ENCODE measurements around the gene OSBPL3. TPM values are rescaled to one million over a fixed set of nuclear protein-coding genes. Genes with fewer than 3 reads are reported as not detected.

The OSBPL3 gene
- total and polyA plus RNA-seq, 10 donors, result 10.3 to 33.9 (median 26.8) TPM

GRCh38 chr7:24942226-24942625, 37.8 kb downstream of the OSBPL3 start:
- Histone ChIP-seq H3K27me3 (replicated peaks in 1 of 7) (no peaks in the 10 kb centered on the region), H3K4me3 (no peak overlapping the region), H3K9me3 (no peaks in the 10 kb centered on the region), H3K4me1 (peaks cover 0 to 12% (median 3%) of the 10 kb centered on the region in 6 donors), H3K27ac (no peak overlapping the region), H3K36me3 (no peaks in the 10 kb centered on the region)
- TF ChIP-seq, protein P1, sequence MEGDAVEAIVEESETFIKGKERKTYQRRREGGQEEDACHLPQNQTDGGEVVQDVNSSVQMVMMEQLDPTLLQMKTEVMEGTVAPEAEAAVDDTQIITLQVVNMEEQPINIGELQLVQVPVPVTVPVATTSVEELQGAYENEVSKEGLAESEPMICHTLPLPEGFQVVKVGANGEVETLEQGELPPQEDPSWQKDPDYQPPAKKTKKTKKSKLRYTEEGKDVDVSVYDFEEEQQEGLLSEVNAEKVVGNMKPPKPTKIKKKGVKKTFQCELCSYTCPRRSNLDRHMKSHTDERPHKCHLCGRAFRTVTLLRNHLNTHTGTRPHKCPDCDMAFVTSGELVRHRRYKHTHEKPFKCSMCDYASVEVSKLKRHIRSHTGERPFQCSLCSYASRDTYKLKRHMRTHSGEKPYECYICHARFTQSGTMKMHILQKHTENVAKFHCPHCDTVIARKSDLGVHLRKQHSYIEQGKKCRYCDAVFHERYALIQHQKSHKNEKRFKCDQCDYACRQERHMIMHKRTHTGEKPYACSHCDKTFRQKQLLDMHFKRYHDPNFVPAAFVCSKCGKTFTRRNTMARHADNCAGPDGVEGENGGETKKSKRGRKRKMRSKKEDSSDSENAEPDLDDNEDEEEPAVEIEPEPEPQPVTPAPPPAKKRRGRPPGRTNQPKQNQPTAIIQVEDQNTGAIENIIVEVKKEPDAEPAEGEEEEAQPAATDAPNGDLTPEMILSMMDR (IDR thresholded peaks at IDR 0.05 in 8 of 11, conservative IDR thresholded peaks at IDR 0.05 in 3 of 11), result no peak
- TF ChIP-seq POLR2AphosphoS5 (IDR thresholded peaks at IDR 0.05) (no peak), POLR2A (IDR thresholded peaks at IDR 0.05) (no peak)
- WGBS, 5 donors, result 91 to 96% (median 93%) methylated on average over 5 of the region's 5 CpGs
- intact Hi-C loops (cut with DNase I; ENCODE audit: low total_unique reads), result no loop called here
- DNase-seq, result no peak

DNA sequence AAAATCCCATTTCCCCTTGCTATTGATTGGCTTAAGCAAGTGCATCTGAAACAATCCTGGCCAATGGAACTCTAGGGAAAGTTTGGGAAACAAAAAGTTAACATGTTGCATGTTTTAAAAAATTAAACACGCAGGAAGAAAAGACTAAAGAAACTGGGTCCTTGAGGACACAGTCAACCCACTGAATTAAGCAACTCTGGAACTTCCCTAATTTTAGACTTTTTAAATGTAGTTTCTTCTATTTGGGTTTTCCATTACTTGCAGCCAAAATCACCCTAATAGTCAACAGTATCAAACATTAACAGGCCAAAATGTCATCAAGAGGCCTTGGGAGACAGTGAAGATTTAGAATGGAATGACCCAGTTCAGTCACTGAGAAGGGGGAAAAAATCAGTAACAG, 40.6 kb downstream of the OSBPL3 start:
- Histone ChIP-seq H3K4me1 (peaks cover 0 to 19% (median 9%) of the 10 kb centered on the region in 6 donors), H3K4me3 (no peak overlapping the region), H3K9me3 (no peaks in the 10 kb centered on the region), H3K36me3 (no peaks in the 10 kb centered on the region), H3K27ac (no peak overlapping the region), H3K27me3 (replicated peaks in 1 of 7) (no peaks in the 10 kb centered on the region)
- 27 to 67% (median 38%) methylated on average over 1 of the region's 1 CpG for WGBS, 5 donors
- DNase-seq, result no peak
- TF ChIP-seq POLR2AphosphoS5 (IDR thresholded peaks at IDR 0.05), result no peak
- TF ChIP-seq, protein P1 (IDR thresholded peaks at IDR 0.05 in 8 of 11, conservative IDR thresholded peaks at IDR 0.05 in 3 of 11), result no peak
- no peak for TF ChIP-seq POLR2A (IDR thresholded peaks at IDR 0.05)
- intact Hi-C loops (cut with DNase I; ENCODE audit: low total_unique reads), result no loop called here

- Histone ChIP-seq H3K4me3 (no peak overlapping the region), H3K27me3 (replicated peaks in 1 of 7) (no peaks in the 10 kb centered on the region), H3K27ac (peak overlapping the region in 1 of 8 donors; percentile 31), H3K9me3 (no peaks in the 10 kb centered on the region), H3K36me3 (peaks cover 0 to 2% (median 0%) of the 10 kb centered on the region in 6 donors), H3K4me1 (peaks cover 0 to 32% (median 15%) of the 10 kb centered on the region in 6 donors)
- intact Hi-C loops (cut with DNase I; ENCODE audit: low total_unique reads), result no loop called here
- DNase-seq, result no peak
- 69 to 79% (median 72%) methylated on average over 3 of the region's 3 CpGs for WGBS, 5 donors
- TF ChIP-seq, protein P1 (IDR thresholded peaks at IDR 0.05 in 8 of 11, conservative IDR thresholded peaks at IDR 0.05 in 3 of 11), result no peak
- TF ChIP-seq POLR2AphosphoS5 (IDR thresholded peaks at IDR 0.05), result no peak
- no peak for TF ChIP-seq POLR2A (IDR thresholded peaks at IDR 0.05)
Observed at GRCh38 chr7:24936121-24936824, 43.7 kb downstream of the OSBPL3 start.

GRCh38 chr7:24933298-24933697, 46.7 kb downstream of the OSBPL3 start:
- Histone ChIP-seq H3K27me3 (replicated peaks in 1 of 7) (no peaks in the 10 kb centered on the region), H3K9me3 (no peaks in the 10 kb centered on the region), H3K4me1 (peaks cover 0 to 22% (median 11%) of the 10 kb centered on the region in 6 donors), H3K27ac (no peak overlapping the region), H3K4me3 (no peak overlapping the region), H3K36me3 (peaks cover 0 to 5% (median 0%) of the 10 kb centered on the region in 6 donors)
- TF ChIP-seq POLR2AphosphoS5 (IDR thresholded peaks at IDR 0.05) (no peak), POLR2A (IDR thresholded peaks at IDR 0.05) (no peak)
- TF ChIP-seq, protein P1 (IDR thresholded peaks at IDR 0.05 in 8 of 11, conservative IDR thresholded peaks at IDR 0.05 in 3 of 11), result no peak
- no peak for DNase-seq
- intact Hi-C loops (cut with DNase I; ENCODE audit: low total_unique reads), result no loop called here
- 83 to 96% (median 88%) methylated on average over 2 of the region's 2 CpGs for WGBS, 5 donors
